Omental fat pad (tissue), 4 donors: Measurements from ENCODE around the gene DOCK3. TPM values are rescaled to one million over a fixed set of nuclear protein-coding genes. Genes with fewer than 3 reads are reported as not detected.

Experiments
- ATAC-seq: fragments of 150-250 bp; one replicate; pipeline ENCODE4 v1.9.1; 2016; ENCODE audit warnings: mild to moderate bottlenecking, moderate library complexity; ENCODE audit not compliant: low FRiP score
- DNase-seq: peaks from one replicate; pipeline ENCODE4 v3.0.0-alpha.2; 2019; ENCODE audit warnings: low spot score
- total RNA-seq, 4 donors: library from RNA; depleted of rRNA; stranded (reverse); fragments of >200 nt; gene quantifications; one replicate each; pipeline ENCODE4 v1.1.0, GENCODE V29; 2016
- TF ChIP-seq, protein P1 (sequence below), 3 donors: fragments of 450-650 bp; IDR thresholded peaks; one replicate each; pipeline ENCODE4 v1.5.1; 2016 to 2017; ENCODE audit warnings: antibody characterized with exemption in 3 of 3, mild to moderate bottlenecking in 3 of 3, moderate library complexity in 2 of 3

The DOCK3 gene
- total RNA-seq, 4 donors from 2014 or later = 0.16 to 2.5 (median 1.4) TPM

DNA sequence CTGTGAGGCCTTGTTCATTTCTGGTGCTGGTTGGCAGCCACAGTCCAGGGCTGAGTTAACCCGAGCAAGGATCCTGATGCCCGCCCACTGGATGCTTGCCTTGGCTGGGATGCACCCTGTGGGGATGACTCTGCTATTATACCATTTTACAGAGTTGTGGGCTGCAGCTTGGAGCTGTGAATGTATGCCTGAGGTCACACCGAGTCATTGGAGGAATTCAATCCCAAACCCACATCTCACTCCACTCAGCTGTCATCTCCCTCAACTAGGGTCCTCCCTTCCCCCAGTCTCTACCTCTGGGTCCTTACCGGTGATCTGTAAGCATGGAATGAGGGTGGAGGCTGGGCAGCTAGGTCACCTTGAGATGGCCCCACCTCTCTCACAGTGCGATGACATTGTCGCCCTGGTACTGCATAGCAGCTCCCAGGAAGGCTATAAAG, 35.7 kb upstream of the DOCK3 start:
- no peak for DNase-seq
- TF ChIP-seq, protein P1, sequence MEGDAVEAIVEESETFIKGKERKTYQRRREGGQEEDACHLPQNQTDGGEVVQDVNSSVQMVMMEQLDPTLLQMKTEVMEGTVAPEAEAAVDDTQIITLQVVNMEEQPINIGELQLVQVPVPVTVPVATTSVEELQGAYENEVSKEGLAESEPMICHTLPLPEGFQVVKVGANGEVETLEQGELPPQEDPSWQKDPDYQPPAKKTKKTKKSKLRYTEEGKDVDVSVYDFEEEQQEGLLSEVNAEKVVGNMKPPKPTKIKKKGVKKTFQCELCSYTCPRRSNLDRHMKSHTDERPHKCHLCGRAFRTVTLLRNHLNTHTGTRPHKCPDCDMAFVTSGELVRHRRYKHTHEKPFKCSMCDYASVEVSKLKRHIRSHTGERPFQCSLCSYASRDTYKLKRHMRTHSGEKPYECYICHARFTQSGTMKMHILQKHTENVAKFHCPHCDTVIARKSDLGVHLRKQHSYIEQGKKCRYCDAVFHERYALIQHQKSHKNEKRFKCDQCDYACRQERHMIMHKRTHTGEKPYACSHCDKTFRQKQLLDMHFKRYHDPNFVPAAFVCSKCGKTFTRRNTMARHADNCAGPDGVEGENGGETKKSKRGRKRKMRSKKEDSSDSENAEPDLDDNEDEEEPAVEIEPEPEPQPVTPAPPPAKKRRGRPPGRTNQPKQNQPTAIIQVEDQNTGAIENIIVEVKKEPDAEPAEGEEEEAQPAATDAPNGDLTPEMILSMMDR (IDR thresholded peaks at IDR 0.05) = no peak
- ATAC-seq = no peak

DNA sequence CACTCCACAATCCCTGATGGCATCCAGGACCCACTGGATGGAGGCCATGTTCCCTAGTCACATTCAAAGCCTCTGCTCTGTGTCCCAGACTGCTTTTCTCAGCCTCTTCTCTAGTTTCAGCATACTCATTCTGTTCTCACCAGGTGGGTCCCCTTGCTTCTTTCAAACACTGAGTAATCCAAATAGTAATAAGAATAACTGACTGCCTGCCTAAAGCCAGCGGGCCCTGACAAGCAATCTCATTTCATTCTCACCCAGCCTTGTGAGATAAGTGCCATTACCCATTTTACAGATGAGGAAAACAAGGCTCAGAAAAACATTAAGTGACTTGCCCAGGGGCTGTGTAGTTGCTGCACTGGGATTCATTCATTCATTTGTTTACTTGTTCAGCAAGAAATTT, 32.3 kb upstream of the DOCK3 start:
- ATAC-seq (no peak), DNase-seq (no peak)
- TF ChIP-seq, protein P1 (IDR thresholded peaks at IDR 0.05) = no peak

DNA sequence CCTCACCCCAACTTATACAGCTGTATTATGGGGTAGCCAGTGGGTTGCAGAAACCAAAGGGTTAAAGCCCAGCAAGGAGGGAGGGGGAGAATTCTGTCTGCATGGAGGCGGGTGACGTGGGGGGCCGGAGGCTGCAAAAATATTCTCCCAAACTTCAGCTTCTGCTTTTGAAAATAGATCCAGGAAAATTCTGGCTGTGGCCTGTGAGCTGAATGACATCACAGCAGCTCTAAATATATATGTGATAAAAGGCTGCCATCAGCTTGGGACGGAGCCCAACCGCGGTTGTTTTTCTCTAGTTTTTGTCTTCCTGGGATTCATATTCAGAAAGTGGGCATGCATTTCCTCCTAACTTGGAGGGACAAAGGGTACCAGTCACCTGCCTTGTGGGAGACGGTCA, 30.2 kb upstream of the DOCK3 start:
- ATAC-seq = no peak
- no peak for DNase-seq
- TF ChIP-seq, protein P1 (IDR thresholded peaks at IDR 0.05) = no peak

DNA sequence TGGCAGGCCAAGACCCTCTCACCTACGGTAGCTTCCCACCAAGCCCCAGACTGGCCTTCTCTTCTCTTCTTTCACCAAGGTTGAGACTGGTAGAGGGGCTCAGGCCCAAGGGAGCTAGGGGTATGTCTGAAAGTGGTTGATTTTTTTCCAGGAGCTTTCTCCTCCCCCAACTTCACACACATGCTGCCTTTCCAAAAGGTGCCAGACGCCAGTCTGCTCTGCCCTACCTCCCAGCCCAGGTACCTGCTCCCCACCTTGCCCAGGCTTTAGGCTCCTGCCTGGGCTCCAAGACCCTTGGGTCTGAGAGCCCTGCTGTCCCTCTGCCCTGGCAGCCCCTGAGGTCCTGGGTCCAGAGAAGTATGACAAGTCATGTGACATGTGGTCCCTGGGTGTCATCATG, 29.3 kb upstream of the DOCK3 start:
- no peak for ATAC-seq

DNA sequence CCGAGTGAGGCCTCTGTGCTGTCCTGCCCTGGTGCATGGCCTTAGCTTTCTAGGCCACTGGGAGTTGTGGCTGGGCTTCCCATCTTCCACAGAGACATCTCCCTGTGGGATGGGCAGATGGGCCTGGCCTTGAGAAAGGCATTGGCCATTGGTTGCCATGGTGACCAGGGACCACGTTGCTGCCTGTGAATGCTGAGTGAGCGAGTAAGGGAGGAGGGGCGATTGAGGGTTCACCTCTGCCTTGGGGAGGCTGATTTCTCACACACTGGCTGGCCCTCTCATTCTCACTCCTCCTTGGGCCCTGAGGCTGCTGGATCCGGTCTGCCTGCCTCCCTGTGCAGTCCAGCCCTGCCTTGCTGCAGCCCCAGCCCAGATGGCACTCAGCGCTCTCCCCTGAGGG, 26.4 kb upstream of the DOCK3 start:
- TF ChIP-seq, protein P1 (IDR thresholded peaks at IDR 0.05) = no peak
- DNase-seq = no peak
- ATAC-seq = no peak

More for the DNA sequence above, 29.3 kb upstream of the DOCK3 start:
- TF ChIP-seq, protein P1 (IDR thresholded peaks at IDR 0.05) = no peak
- no peak for DNase-seq

DNA sequence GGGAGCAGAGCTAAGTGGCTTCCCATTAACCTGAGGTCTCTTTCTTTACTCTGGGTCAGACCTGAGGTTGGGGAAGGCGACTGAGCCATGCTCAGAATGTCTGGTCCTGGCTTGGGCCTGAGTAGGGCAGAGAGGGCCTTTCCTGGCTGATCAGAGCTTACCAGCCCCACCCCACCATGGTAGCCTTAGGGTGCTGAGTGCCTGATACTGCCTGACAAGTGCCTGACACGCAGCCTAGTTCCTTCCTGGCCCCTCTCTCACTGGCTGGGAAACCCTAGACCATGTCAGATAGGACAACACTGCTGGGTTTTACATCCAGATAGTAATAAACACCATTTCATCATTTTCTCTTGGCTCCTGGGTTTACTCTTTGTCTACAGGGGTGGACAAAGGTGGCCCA, 25.8 kb upstream of the DOCK3 start:
- TF ChIP-seq, protein P1 (IDR thresholded peaks at IDR 0.05) = no peak
- DNase-seq = no peak
- no peak for ATAC-seq

DNA sequence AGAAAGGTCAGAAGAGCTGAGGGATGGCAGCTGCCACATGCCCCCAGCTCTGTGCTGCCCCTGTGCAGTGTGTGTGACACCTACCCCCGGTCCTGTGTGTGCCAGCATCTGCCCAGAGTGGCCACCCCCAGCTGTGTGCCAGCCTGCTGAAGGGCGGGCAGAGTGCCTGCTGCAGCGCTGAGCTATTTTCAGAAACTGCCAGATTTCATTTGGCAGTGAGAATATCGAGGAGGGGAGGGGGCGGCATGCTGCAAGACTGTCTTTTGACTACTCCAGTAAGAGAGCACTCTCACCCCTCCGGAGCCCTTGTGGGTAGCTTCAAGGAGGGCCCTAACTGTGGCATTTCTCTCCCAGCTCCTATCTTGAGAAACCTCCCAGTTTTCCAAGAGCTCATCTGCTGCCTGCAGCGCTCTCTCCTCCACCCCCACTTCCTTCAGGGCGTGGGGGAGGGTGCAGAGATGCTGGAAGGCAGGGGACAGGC, 25.2 kb upstream of the DOCK3 start:
- TF ChIP-seq, protein P1 (IDR thresholded peaks at IDR 0.05) = no peak
- DNase-seq = no peak
- no peak for ATAC-seq
